NCI-H1417 (cell line): ENCODE results near the gene GLCCI1.
"Not testable (repeated sequence)": the region's sequence is repeated elsewhere in the genome, so short reads cannot be mapped to it uniquely, and the experiment has no call there.

Experiments
- DNase-seq, 3 experiments: peaks; one replicate each; lab custom pipeline; 2025; lab: John Stamatoyannopoulos, UW

GLCCI1 gene

DNA sequence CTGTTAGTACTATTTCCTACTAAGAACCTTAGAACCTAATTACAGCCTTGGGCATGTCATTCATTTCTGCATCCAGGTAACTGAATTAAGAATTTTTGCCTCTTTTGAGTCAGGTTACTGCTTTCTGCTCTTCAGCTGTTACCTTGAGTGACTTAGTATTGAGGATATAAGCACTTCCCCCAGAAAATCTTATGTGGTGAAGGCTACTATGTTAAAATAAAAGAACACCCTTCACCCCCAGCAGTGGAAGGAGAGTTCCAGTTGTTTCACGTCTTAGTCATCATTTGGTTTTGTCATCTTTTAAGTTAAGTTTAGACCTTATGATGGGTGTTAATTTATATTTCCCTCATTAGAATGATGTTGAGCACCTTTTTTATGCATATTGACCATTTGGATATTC, 82.8 kb downstream of the GLCCI1 start:
- no peak for DNase-seq

DNA sequence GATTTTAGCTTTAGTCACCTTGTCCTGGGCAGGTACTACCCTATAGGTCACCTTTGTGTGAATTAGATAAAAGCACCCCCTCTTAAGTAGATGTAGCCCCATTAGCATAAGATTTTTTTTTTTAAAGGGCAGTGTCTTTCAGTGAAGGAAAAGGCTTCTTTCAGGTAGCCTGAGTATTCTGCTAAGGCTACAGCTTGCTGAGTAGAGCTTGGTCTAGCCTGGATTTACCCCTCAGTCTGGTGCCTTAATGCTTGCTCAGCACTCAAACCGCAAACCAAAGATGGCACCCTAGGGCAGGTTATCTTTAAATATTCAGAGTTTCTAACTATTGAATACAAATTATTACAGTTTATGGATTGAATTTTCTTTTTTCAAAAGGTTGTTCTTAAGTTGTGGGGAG, 83.4 kb downstream of the GLCCI1 start:
- no peak for DNase-seq

DNA sequence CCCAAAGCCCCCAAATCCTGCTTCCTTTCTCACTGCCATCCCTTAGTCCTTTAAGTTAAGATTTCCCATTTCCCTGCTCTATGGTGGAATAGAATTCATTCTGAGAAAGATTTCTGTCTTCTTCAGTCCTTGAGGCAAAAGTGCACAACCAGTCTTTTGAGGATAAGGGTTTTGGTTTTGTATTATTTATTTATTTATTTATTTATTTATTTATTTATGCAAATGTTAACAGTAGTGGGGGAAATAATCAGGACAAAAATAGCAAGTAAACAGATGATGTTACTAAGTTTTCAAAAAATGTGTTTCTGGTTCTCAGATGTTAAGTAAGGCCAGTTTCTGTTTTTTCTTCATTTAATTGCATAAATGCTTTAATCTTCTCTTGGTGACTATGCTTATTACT, 84.2 kb downstream of the GLCCI1 start:
- no peak for DNase-seq

DNA sequence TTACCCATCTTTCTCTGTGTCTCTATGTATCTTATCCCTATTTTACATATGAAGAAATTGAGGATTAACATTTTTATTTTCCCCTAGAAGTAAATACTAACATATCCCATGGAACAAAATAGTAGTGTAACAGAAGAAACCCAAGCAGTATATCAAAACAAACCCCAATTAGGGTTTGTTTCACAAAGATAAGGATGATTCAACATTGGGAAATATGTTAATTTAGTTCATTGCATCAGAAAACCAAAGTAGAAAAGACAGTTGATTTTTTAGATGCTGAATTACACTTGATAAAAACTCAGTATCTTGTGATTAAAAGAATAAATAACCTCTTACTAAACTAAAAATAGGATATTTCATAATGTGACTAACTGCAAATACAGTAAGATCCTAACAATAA, 87.8 kb downstream of the GLCCI1 start:
- no peak for DNase-seq

GRCh38 chr7:8057566-8057965, 89.0 kb downstream of the GLCCI1 start:
- DNase-seq, result no peak

GRCh38 chr7:8058322-8058721, 89.7 kb downstream of the GLCCI1 start:
- no peak for DNase-seq

DNA sequence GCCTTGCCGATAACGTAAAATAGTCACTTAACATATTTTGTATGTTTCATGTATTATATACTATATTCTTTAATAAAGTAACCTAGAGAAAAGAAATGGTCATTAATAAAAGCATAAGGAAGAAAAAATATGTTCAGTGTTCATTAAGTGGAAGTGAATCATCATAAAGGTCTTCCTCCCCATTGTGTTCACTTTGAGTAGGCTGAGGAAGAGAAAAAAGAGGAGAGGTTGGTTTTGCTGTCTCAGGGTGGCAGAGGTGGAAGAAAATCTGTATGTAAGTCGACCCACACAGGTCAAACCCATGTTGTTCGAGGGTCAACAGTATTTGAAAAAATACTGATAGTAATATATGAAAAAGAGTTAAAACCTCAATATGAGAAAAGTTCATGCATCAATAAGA, 90.3 kb downstream of the GLCCI1 start:
- DNase-seq, result no peak

DNA sequence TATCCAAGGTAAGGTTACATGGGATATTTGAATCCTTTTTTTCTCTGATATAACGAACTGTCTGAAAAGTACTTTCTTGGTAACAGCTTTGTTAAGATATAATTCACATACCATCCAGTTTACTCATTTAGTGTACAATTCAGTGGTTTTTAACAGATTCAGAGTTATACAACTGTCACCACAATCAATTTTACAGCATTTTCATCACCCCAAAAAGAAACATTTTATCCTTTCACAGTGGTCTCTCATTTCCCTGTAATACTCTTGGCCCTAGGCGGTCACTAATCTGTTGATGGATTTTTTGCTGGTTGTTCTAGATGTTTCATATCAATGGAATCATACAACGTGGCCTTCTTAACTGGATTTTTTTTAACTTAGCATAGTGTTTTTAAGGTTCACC, 91.6 kb downstream of the GLCCI1 start:
- DNase-seq, result no peak

DNA sequence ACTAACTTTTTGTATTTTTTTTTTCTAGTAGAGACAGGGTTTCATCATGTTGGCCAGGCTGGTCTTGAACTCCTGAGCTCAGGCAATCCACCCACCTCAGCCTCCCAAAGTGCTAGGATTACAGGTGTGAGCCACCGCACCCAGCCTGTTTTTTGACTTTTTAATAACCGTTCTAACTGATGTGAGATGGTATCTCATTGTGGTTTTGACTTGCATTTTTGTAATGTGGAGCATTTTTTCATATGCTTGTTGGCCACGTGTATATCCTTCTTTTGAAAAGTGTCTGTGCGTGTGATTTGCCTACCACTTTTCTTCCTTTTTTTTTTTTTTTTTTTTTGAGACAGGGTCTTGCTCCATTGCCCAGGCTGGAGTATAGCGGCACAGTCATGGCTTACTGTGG, 94.7 kb downstream of the GLCCI1 start:
- not testable (repeated sequence) for DNase-seq

DNA sequence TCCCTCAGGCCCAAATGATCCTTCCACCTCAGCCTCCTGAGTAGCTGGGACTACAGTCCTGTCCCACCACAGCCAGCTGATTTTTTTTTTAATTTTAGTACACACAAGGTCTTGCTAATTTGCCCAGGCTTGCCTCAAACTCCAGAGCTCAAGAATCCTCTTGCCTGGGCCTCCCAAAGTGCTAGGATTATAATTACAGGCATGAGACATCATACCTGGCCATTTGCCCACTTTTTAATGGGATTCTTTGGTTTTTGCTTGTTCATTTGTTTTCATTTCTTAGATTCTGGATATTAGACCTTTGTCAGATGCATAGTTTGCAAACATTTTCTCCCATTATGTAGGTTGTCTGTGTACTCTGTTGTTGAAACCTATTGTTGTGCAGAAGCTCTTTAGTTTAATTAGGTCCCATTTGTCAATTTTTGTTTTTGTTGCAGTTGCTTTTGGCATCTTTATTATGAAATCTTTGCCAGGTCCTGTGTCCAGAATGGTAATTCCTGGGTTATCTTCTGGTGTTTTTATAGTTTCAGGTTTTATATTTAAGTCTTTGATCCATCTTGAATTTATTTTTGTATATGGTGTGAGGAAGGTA, 95.2 kb downstream of the GLCCI1 start:
- peak in 1 of 3 experiments; percentile 38 for DNase-seq

DNA sequence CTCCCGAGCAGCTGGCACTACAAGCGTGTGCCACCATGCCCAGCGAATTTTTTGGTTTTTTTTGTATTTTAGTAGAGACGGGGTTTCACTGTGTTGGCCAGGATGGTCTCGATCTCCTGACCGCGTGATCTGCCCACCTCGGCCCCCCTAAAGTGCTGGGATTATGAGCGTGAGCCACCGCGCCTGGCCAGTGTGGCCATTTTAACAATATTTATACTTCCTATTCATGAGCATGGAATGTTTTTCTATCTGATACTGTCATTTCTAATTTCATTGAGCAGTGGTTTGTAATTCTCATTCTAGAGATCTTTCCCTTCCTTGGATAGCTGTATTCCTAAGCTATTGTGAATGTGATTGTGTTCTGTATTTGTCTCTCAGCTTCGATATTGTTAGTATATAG, 96.2 kb downstream of the GLCCI1 start:
- DNase-seq, result no peak

- DNase-seq, result no peak
Measured at GRCh38 chr7:8065356-8065813, 96.8 kb downstream of the GLCCI1 start.

- DNase-seq, result no peak
Measured at GRCh38 chr7:8068892-8069686, 100.5 kb downstream of the GLCCI1 start.

DNA sequence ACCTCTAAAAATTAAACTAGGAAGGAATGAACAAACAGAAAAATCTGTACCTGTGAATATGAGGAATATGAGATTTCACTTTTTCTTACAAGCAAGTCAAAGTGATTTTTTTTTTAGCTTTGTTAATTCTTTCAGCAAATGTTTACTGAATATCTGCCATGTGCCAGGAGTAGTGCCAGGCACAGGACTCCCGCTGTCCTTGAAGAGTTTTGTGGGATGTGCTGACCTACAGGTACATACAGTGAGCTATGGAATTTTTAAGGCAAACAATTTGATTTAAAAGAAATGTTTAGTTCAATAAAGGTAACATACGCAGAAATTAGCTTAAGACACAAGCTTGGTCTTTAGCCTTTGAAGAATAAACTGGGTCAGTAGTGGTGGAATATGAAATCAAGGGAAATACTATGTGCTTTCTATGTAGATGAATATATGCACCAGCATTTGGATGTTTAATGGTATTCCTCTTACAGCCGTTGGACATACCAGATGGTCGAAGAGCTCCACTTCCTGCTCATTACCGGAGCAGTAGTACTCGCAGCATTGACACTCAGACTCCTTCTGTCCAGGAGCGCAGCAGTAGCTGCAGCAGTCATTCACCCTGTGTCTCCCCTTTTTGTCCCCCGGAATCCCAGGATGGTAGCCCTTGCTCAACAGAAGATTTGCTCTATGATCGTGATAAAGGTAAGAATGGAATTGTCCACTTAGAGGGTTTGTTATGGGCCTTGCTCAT, 102.0 kb downstream of the GLCCI1 start:
- DNase-seq, result no peak

DNA sequence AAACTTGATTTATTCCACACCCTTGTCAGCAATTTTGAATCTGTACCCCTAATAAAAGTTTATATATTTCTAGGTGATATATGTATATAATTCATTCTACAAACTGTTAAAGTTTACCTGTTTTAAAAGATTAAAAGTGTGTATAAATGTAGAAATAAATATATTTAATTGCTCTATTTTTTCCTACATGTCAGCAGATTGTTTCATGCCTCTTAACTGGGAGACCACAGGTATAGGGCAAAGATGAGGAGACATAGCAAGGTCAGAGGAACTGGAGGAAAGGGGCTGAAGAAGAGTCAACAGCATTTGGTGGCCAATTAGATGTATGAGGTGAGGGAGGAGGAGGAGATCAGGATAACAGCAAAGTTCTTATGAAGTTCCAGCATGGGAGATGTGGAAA, 109.8 kb downstream of the GLCCI1 start:
- DNase-seq, result no peak

DNA sequence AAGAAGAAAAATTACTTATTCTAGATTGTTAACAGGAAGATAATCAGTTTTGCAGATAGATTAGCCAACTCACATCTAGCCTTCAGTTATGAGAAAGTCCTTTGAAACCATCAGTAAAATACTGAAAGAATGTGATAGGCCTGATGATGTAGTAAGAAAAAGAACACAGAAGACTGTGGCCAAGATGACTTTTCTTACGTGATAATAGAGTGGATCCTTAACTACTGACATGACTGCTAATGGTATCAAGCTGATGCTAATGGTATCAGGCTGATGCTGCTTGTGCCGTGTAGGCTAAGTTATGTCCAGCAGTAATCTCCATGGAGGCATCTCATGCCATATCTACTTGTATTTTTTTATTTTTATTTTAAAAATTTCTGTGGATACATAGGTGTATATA, 114.2 kb downstream of the GLCCI1 start:
- DNase-seq, result no peak

DNA sequence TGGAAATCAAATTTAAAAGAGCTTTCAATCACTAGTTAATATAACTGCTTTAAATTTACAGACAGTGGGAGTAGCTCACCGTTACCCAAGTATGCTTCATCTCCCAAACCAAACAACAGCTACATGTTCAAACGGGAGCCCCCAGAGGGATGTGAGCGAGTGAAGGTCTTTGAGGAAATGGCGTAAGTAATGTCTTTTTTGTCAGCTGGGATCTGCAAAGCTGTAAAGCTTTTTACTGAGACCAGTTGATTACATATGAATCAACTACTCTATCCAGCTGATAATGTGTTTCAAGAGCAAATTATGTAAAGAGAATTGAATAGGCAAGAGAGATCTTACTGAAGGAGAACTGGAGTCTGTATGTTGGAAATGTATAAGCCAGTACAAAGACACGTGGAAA, 116.2 kb downstream of the GLCCI1 start:
- peak in 2 of 3 experiments; percentile 9 to 42 for DNase-seq

GRCh38 chr7:8085420-8085819, 116.8 kb downstream of the GLCCI1 start:
- DNase-seq, result no peak

- DNase-seq, result no peak
Measured at GRCh38 chr7:8086239-8086638, 117.6 kb downstream of the GLCCI1 start.

DNA sequence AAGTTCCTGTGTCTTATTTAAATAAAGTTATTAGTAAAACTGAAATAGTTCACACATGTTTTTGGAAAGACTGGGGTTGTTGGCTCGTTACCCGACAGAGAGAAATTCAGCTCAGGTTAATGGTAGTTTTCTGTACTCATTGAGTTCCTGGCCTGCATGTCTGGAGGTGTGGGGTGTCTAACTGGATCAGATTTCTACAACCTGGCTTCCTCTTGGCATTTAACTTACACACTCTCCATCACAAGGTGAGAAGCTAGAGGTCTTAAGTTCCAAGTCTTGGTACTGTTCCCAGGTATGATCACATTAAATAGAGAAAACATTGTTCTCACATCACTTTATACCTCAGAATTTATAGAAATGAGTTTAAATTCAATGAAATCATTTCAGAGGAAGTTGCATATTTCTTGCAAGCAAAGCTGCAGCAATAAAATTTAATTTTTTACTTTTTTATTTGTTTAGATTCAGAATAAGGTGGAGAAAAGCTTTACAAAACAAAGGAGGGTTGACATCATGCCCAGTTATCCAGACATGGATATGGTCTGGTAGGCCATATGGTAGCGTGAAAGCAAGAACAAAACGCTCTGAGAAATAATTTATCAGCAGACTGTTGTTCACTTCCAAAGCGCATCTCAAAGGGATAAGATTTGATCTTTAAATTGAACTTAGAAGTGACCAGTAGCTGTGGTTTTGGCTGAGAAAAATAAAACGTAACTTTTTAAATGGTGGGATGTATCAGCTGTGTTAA, 120.6 kb downstream of the GLCCI1 start:
- no peak for DNase-seq

DNA sequence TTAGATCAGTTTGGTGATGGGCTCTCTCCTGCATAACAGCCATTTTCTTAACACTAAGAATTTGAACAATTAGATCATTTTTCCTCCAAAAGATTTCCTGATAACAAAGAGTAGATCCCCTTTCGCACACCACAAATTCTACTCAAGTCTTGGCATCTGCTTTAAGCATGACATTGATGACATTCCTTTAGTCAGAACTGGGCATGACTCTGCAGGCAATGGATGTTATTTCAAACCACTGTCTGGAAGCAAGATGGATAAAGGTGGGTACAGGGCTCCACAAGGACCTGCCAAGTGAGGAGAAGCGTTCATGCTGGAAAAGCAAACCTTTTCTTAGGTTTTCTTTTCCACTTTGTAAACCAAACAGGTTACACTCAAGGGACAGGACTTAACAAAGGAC, 123.5 kb downstream of the GLCCI1 start:
- no peak for DNase-seq
